ENCODE results near the gene ZMIZ1.

The ZMIZ1 gene

DNA sequence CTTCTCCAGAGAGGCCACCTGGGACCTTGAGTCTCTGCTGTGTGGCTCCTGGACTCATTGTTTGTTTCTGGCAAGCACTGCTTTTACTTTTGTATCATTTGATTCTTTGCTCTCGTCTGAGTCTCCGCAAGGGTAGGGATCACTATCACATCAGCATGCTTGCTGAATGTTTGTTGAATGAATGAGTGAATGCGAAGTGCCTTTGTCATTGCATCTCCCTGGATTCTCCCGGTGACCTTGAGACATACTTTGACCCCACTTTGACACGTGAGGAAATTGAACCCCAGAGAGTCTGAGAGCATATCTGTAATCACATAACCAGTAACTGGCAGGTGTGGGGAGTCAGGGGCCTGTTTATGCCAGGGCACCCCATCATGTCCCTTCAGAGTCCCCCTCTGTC lies 92.8 kb downstream of the ZMIZ1 start:
- H3K27me3 ChIP-seq (ENCODE audit: control insufficient read depth in 2 of 2, insufficient read depth in 2 of 2, low read length in 2 of 2): no peaks in the 10 kb centered on the region
- H3K4me1 ChIP-seq (ENCODE audit: control insufficient read depth in 2 of 2, insufficient read depth in 2 of 2, low read length in 2 of 2): peaks cover 12 to 28% of the 10 kb centered on the region in 2 donors
- H3K36me3 ChIP-seq (ENCODE audit: control insufficient read depth in 2 of 2, insufficient read depth in 2 of 2, low read length in 2 of 2): peaks cover 9 to 16% of the 10 kb centered on the region in 2 donors
- no peak overlapping the region for H3K4me3 ChIP-seq (ENCODE audit: low read length in 2 of 2)
- H3K27ac ChIP-seq (ENCODE audit: low read depth in 2 of 2, low read length in 2 of 2): no peak overlapping the region
- no peaks in the 10 kb centered on the region for H3K9me3 ChIP-seq (ENCODE audit: control insufficient read depth in 2 of 2, low read length in 2 of 2)
- no peak overlapping the region for H3K9ac ChIP-seq (ENCODE audit: low read depth in 1 of 2, low read length in 2 of 2)

DNA sequence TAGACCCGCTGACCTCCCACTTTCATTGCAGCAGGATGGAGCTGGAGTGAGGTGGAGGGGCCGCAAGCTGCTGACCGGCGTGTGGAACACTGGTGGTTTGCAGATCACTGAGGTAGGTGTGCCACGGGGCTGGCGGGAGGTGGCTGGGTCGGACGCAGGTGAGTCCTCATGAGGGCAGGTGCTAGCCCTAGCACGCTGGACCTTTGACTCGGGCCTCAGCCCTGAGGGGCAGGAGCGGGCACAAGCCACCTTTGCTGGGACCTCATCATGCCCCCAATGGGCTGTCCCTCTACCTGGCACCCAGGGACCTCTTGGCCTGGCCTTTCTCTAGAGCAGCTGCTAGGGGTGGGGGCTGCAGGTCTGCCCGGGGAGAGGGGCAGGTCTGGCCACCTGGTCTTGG lies 93.3 kb downstream of the ZMIZ1 start:
- Histone ChIP-seq H3K27ac (ENCODE audit: low read depth in 2 of 2, low read length in 2 of 2) (no peak overlapping the region), H3K4me1 (ENCODE audit: control insufficient read depth in 2 of 2, insufficient read depth in 2 of 2, low read length in 2 of 2) (peaks cover 12 to 27% of the 10 kb centered on the region in 2 donors), H3K36me3 (ENCODE audit: control insufficient read depth in 2 of 2, insufficient read depth in 2 of 2, low read length in 2 of 2) (peaks cover 14 to 16% of the 10 kb centered on the region in 2 donors), H3K27me3 (ENCODE audit: control insufficient read depth in 2 of 2, insufficient read depth in 2 of 2, low read length in 2 of 2) (no peaks in the 10 kb centered on the region), H3K9ac (ENCODE audit: low read depth in 1 of 2, low read length in 2 of 2) (no peak overlapping the region), H3K4me3 (ENCODE audit: low read length in 2 of 2) (no peak overlapping the region), H3K9me3 (ENCODE audit: control insufficient read depth in 2 of 2, low read length in 2 of 2) (no peaks in the 10 kb centered on the region)

DNA sequence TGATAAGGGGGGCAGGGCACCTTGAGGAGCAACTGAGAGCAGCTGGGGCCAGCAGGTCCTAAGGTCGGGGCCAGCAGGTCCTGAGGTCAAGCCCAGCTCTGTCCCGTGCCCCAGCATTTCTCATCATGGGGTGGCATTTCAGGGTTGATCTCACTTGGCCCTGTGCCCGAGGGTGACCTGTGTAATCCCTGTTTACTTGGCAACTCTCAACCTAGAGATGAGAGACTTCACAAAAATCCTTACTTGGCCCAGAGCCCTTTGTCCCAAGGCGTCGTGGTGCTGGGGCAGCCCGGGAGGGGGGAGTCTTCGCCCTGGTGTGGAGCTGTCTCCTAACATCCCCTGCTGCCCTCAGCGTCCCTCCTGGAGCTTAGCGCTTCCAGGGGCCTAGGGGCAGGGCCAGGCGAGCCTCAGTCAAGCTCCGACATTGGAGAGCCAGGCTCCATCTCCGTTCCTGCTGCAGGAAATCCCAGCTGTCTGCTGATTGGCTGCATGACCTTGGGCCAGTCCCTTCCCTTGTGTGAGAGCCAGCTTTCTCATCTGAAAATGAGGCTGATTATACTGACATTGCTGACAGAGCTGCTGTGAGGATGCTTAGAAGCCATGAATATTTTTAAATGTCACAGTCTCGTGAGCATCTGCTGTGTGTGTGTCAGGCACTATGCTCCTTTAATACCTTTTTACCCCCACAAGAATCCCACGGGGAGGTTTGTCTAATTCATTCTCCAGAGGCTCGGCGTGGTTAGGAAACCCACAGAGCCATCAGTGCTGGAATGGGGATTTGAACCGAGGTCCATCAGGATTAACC lies 94.3 kb downstream of the ZMIZ1 start:
- Histone ChIP-seq H3K27me3 (ENCODE audit: control insufficient read depth in 2 of 2, insufficient read depth in 2 of 2, low read length in 2 of 2) (no peaks in the 10 kb centered on the region), H3K4me3 (ENCODE audit: low read length in 2 of 2) (no peak overlapping the region), H3K9ac (ENCODE audit: low read depth in 1 of 2, low read length in 2 of 2) (no peak overlapping the region), H3K27ac (ENCODE audit: low read depth in 2 of 2, low read length in 2 of 2) (no peak overlapping the region), H3K4me1 (ENCODE audit: control insufficient read depth in 2 of 2, insufficient read depth in 2 of 2, low read length in 2 of 2) (peaks cover 4 to 17% of the 10 kb centered on the region in 2 donors), H3K9me3 (ENCODE audit: control insufficient read depth in 2 of 2, low read length in 2 of 2) (no peaks in the 10 kb centered on the region), H3K36me3 (ENCODE audit: control insufficient read depth in 2 of 2, insufficient read depth in 2 of 2, low read length in 2 of 2) (peaks cover 22 to 24% of the 10 kb centered on the region in 2 donors)

DNA sequence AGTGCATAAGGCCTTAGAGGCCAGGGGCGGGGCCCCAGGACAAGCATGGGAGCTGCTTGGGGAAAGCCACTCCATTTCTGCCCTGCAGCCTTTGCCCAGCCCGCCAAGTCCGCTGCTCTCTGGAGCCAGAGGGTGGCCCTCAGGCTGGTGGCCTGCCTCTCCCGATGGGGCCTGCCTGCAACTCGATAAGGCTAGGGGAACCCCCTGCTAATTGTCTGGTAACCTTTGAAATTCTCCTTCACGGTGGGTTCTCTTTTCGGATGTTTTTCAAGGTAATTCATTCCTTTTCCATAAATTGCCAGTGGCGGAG lies 94.9 kb downstream of the ZMIZ1 start:
- H3K9ac ChIP-seq (ENCODE audit: low read depth in 1 of 2, low read length in 2 of 2): no peak overlapping the region
- H3K4me3 ChIP-seq (ENCODE audit: low read length in 2 of 2): no peak overlapping the region
- peaks cover 27 to 29% of the 10 kb centered on the region in 2 donors for H3K36me3 ChIP-seq (ENCODE audit: control insufficient read depth in 2 of 2, insufficient read depth in 2 of 2, low read length in 2 of 2)
- H3K27ac ChIP-seq (ENCODE audit: low read depth in 2 of 2, low read length in 2 of 2): no peak overlapping the region
- no peaks in the 10 kb centered on the region for H3K9me3 ChIP-seq (ENCODE audit: control insufficient read depth in 2 of 2, low read length in 2 of 2)
- no peaks in the 10 kb centered on the region for H3K27me3 ChIP-seq (ENCODE audit: control insufficient read depth in 2 of 2, insufficient read depth in 2 of 2, low read length in 2 of 2)
- H3K4me1 ChIP-seq (ENCODE audit: control insufficient read depth in 2 of 2, insufficient read depth in 2 of 2, low read length in 2 of 2): peaks cover 4 to 14% of the 10 kb centered on the region in 2 donors

DNA sequence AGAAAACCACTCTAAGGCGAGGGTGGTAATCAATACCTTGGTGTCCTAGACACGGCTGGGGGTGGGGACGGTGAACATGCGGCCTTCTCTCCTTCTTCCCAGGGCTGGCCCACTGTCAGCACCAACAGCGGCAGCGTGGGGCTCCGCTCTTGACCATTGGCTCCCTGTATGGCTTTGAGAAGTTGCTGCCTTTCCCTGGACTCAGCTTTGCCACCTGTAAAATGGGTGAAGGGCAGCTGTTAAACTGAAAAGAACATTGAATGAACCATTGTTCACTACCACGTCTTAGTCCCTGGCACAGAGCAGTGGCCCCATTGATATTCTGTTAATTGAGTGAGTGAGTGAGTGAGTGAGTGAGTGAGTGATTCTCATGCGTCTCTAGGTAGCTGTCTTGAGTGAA lies 95.3 kb downstream of the ZMIZ1 start:
- Histone ChIP-seq H3K27ac (ENCODE audit: low read depth in 2 of 2, low read length in 2 of 2) (no peak overlapping the region), H3K4me1 (ENCODE audit: control insufficient read depth in 2 of 2, insufficient read depth in 2 of 2, low read length in 2 of 2) (peaks cover 4 to 10% of the 10 kb centered on the region in 2 donors), H3K27me3 (ENCODE audit: control insufficient read depth in 2 of 2, insufficient read depth in 2 of 2, low read length in 2 of 2) (no peaks in the 10 kb centered on the region), H3K9me3 (ENCODE audit: control insufficient read depth in 2 of 2, low read length in 2 of 2) (no peaks in the 10 kb centered on the region), H3K4me3 (ENCODE audit: low read length in 2 of 2) (no peak overlapping the region), H3K9ac (ENCODE audit: low read depth in 1 of 2, low read length in 2 of 2) (no peak overlapping the region), H3K36me3 (ENCODE audit: control insufficient read depth in 2 of 2, insufficient read depth in 2 of 2, low read length in 2 of 2) (peaks cover 31 to 32% of the 10 kb centered on the region in 2 donors)

DNA sequence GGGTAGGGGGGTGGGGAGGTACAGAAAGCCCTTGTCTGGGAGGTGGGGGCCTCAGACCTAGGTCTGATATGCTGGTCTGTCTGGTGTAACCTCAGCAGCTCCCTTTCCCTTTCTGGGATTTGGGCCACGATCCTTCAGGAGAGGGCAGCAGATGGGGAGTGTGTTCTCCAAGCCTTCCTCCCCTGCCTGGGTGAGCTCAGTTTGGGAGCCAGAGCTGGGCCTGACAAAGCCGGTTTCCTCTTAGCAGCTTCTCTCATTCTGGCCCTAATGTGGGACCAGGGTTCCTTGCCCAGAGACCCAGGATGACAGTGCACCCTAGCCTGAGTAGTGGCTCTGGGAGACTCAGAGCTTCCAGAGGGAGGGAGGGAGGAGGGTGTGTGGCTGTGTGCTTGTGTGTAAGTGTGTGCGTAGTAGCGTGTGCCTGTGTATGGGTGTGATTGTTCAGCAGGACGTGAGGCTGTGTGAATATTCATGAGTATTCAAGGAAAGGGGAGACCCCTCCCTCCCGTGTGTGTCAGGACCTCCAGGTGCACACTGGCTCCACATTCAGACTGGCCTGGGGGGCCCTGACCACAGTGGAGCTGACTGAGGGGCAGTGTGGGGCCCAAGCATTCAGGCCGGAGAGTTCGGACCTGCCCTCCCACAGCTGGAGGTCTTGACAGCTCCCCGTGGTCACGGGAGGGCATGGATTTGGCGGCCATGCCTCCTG lies 96.5 kb downstream of the ZMIZ1 start:
- Histone ChIP-seq H3K27me3 (ENCODE audit: control insufficient read depth in 2 of 2, insufficient read depth in 2 of 2, low read length in 2 of 2) (no peaks in the 10 kb centered on the region), H3K4me1 (ENCODE audit: control insufficient read depth in 2 of 2, insufficient read depth in 2 of 2, low read length in 2 of 2) (peaks cover 3 to 7% of the 10 kb centered on the region in 2 donors), H3K36me3 (ENCODE audit: control insufficient read depth in 2 of 2, insufficient read depth in 2 of 2, low read length in 2 of 2) (peaks cover 40 to 41% of the 10 kb centered on the region in 2 donors), H3K4me3 (ENCODE audit: low read length in 2 of 2) (no peak overlapping the region), H3K9ac (ENCODE audit: low read depth in 1 of 2, low read length in 2 of 2) (no peak overlapping the region), H3K27ac (ENCODE audit: low read depth in 2 of 2, low read length in 2 of 2) (peak overlapping the region in 1 of 2 donors; percentile 2), H3K9me3 (ENCODE audit: control insufficient read depth in 2 of 2, low read length in 2 of 2) (no peaks in the 10 kb centered on the region)

DNA sequence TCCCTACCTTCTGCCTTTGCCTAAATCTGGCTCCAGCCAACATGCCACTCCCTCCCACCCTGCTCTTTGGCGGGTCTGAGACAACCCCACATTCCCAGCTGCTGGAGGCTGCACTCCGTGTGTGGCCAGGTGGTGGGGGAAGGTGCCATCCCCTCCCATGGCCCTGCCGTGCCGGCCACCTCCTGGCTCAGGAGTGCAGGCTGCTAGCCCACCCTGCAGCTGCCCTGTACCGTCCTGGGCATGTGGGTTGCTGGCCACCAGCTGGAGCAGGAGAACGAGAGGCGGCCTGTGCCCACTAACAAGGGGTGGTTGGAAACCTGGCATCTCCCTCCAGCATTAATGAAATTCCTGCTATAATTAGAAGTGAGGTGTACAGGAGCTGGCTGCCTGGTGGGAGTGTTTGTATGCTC lies 97.6 kb downstream of the ZMIZ1 start:
- Histone ChIP-seq H3K4me3 (ENCODE audit: low read length in 2 of 2) (no peak overlapping the region), H3K36me3 (ENCODE audit: control insufficient read depth in 2 of 2, insufficient read depth in 2 of 2, low read length in 2 of 2) (peaks cover 45 to 46% of the 10 kb centered on the region in 2 donors), H3K4me1 (ENCODE audit: control insufficient read depth in 2 of 2, insufficient read depth in 2 of 2, low read length in 2 of 2) (peaks cover 0 to 4% of the 10 kb centered on the region in 2 donors), H3K27me3 (ENCODE audit: control insufficient read depth in 2 of 2, insufficient read depth in 2 of 2, low read length in 2 of 2) (no peaks in the 10 kb centered on the region), H3K9ac (ENCODE audit: low read depth in 1 of 2, low read length in 2 of 2) (no peak overlapping the region), H3K9me3 (ENCODE audit: control insufficient read depth in 2 of 2, low read length in 2 of 2) (no peaks in the 10 kb centered on the region), H3K27ac (ENCODE audit: low read depth in 2 of 2, low read length in 2 of 2) (no peak overlapping the region)

DNA sequence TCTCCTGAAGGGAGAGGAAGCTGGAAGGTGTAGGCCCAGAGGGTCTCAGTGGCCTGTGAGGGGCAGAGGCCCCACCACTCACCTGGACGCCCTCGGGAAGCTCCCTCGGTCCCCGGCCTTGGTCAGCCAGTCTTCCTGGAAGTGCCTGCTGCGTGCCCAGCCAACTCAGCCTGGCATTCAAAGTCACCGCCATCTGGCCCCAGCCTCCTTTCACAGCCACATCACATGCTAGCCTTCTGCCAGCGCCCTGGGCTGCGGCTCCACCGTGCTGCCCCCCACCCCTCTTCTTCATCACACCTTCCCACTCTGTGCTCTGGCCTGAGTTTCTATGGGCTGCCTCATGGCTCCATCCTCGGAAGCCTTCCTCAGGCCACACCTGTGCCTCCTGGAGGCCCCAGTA lies 98.0 kb downstream of the ZMIZ1 start:
- H3K4me3 ChIP-seq (ENCODE audit: low read length in 2 of 2): no peak overlapping the region
- H3K27me3 ChIP-seq (ENCODE audit: control insufficient read depth in 2 of 2, insufficient read depth in 2 of 2, low read length in 2 of 2): no peaks in the 10 kb centered on the region
- no peak overlapping the region for H3K9ac ChIP-seq (ENCODE audit: low read depth in 1 of 2, low read length in 2 of 2)
- peaks cover 44 to 46% of the 10 kb centered on the region in 2 donors for H3K36me3 ChIP-seq (ENCODE audit: control insufficient read depth in 2 of 2, insufficient read depth in 2 of 2, low read length in 2 of 2)
- H3K4me1 ChIP-seq (ENCODE audit: control insufficient read depth in 2 of 2, insufficient read depth in 2 of 2, low read length in 2 of 2): peaks cover 0 to 4% of the 10 kb centered on the region in 2 donors
- H3K27ac ChIP-seq (ENCODE audit: low read depth in 2 of 2, low read length in 2 of 2): no peak overlapping the region
- no peaks in the 10 kb centered on the region for H3K9me3 ChIP-seq (ENCODE audit: control insufficient read depth in 2 of 2, low read length in 2 of 2)

DNA sequence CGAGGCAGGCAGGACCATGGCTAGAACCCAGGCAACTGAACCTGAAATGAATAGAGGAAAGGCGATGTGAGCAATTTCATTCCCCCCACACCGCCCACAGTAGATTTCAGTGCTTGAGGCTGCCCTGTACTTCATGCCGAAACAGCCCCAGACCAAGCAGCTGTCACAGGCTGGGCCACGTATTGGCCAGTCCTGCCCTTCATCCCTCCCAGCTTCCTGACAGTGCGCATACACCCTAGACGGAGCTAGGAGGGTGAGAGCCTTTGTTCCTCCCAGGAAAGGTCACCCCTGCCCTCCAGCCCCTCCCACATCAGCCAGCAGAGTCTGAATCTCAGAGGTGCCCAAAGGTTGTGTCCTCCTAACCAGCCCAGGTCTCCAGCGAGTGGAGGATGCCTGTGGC lies 98.8 kb downstream of the ZMIZ1 start:
- H3K27ac ChIP-seq (ENCODE audit: low read depth in 2 of 2, low read length in 2 of 2): no peak overlapping the region

DNA sequence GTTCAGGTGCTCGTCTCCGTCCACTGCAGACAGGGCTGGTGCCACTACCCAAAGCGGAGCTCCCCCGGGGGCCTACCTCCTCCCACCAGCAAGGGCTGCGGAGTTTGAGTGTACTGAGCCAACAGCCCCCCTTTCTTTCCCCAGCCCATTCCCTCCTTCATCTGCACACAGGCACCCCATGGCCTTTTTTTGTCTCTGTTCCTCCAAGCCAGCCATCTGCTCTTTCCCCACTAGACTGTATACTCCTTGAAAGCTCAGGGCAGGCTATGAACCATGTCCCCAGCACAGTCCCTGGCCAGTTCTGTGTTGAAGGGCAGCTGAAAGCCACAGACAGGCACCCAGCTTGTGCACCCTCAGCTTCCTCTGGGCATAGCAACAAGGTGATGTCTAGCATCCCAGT lies 99.4 kb downstream of the ZMIZ1 start:
- Histone ChIP-seq H3K27ac (ENCODE audit: low read depth in 2 of 2, low read length in 2 of 2) (no peak overlapping the region), H3K4me1 (ENCODE audit: control insufficient read depth in 2 of 2, insufficient read depth in 2 of 2, low read length in 2 of 2) (peaks cover 0 to 4% of the 10 kb centered on the region in 2 donors), H3K9me3 (ENCODE audit: control insufficient read depth in 2 of 2, low read length in 2 of 2) (no peaks in the 10 kb centered on the region), H3K27me3 (ENCODE audit: control insufficient read depth in 2 of 2, insufficient read depth in 2 of 2, low read length in 2 of 2) (no peaks in the 10 kb centered on the region), H3K9ac (ENCODE audit: low read depth in 1 of 2, low read length in 2 of 2) (no peak overlapping the region), H3K4me3 (ENCODE audit: low read length in 2 of 2) (no peak overlapping the region), H3K36me3 (ENCODE audit: control insufficient read depth in 2 of 2, insufficient read depth in 2 of 2, low read length in 2 of 2) (peaks cover 36 to 46% of the 10 kb centered on the region in 2 donors)

More for the DNA sequence above, 98.8 kb downstream of the ZMIZ1 start:
- Histone ChIP-seq H3K9ac (ENCODE audit: low read depth in 1 of 2, low read length in 2 of 2) (no peak overlapping the region), H3K9me3 (ENCODE audit: control insufficient read depth in 2 of 2, low read length in 2 of 2) (no peaks in the 10 kb centered on the region), H3K27me3 (ENCODE audit: control insufficient read depth in 2 of 2, insufficient read depth in 2 of 2, low read length in 2 of 2) (no peaks in the 10 kb centered on the region), H3K36me3 (ENCODE audit: control insufficient read depth in 2 of 2, insufficient read depth in 2 of 2, low read length in 2 of 2) (peaks cover 40 to 46% of the 10 kb centered on the region in 2 donors), H3K4me3 (ENCODE audit: low read length in 2 of 2) (no peak overlapping the region), H3K4me1 (ENCODE audit: control insufficient read depth in 2 of 2, insufficient read depth in 2 of 2, low read length in 2 of 2) (peaks cover 0 to 4% of the 10 kb centered on the region in 2 donors)

Measured in mucosa of rectum (tissue), 2 donors.